Panc1 (cell line): ENCODE results near the gene BIRC7. TPM values are rescaled to one million over a fixed set of nuclear protein-coding genes. Genes with fewer than 3 reads are reported as not detected.

Source experiments
- ATAC-seq: fragments of 200-7000 bp; cut with Tn5 transposase; 2 replicates; pipeline ENCODE4 v1.9.1; 2020; ENCODE audit warnings: mild to moderate bottlenecking, moderate library complexity
- BruUV-seq: library from RNA; stranded (reverse); fragments of 400-500 nt; replicated peaks from 2 replicates; lab custom pipeline; 2021; lab: Mats Ljungman, UMichigan
- CTCF ChIA-PET: fragments of 300-600 bp; sonication (Branson Sonifier 250); formaldehyde crosslinking; loops from one replicate; lab custom pipeline; 2022; ENCODE audit warnings: antibody characterized with exemption; lab: Charles Lee
- POLR2A ChIA-PET: fragments of 300-600 bp; sonication (Branson Sonifier 250); formaldehyde crosslinking; loops from one replicate; lab custom pipeline; 2022; ENCODE audit warnings: antibody characterized with exemption; lab: Charles Lee
- DNase-seq: peaks from one replicate; pipeline ENCODE4 v3.0.0-alpha.2; 2010; ENCODE audit warnings: low read depth, low spot score
- H3K27ac ChIP-seq: 2 replicates; pipeline ENCODE4 v1.5.1; 2011; ENCODE audit warnings: mild to moderate bottlenecking, low read length, inconsistent platforms
- H3K27me3 ChIP-seq: fragments of 200-500 bp; sonication (Bioruptor generic); 2 replicates; pipeline ENCODE4 v1.6.0; 2014; ENCODE audit warnings: low read length, inconsistent platforms; ENCODE audit not compliant: control insufficient read depth, insufficient read depth
- H3K36me3 ChIP-seq: fragments of 200-500 bp; sonication (Bioruptor generic); 2 replicates; pipeline ENCODE4 v1.5.1; 2014; ENCODE audit warnings: inconsistent platforms, mild to moderate bottlenecking, low read length, moderate library complexity; ENCODE audit not compliant: control insufficient read depth, insufficient read depth
- H3K4me1 ChIP-seq: 2 replicates; pipeline ENCODE4 v1.5.1; 2011; ENCODE audit warnings: inconsistent platforms, mild to moderate bottlenecking, low read length, moderate library complexity; ENCODE audit not compliant: control insufficient read depth, insufficient read depth
- H3K4me3 ChIP-seq, 2 experiments: 2 replicates each; pipeline ENCODE4 v1.5.1; 2011 to 2012; ENCODE audit warnings: low read depth in 2 of 2, low read length in 2 of 2, mild to moderate bottlenecking in 2 of 2, inconsistent platforms in 1 of 2, moderate library complexity in 1 of 2
- H3K9me3 ChIP-seq: fragments of 200-500 bp; sonication (Bioruptor generic); 2 replicates; pipeline ENCODE4 v1.5.1; 2014; ENCODE audit warnings: low read depth, mild to moderate bottlenecking, inconsistent platforms, low read length, moderate library complexity; ENCODE audit not compliant: control insufficient read depth, insufficient read depth
- CTCF ChIP-seq: fragments of 450-650 bp; IDR thresholded peaks from 2 replicates; pipeline ENCODE4 v1.5.1; 2017; ENCODE audit warnings: mild to moderate bottlenecking
- POLR2AphosphoS5 ChIP-seq: IDR thresholded peaks from 2 replicates; pipeline ENCODE4 v1.6.1; 2012; ENCODE audit warnings: mild to moderate bottlenecking, low read depth, low read length, moderate library complexity
- REST ChIP-seq, 2 experiments: IDR thresholded peaks; 2 replicates each; pipeline ENCODE4 v1.6.1; 2011 to 2012; ENCODE audit warnings: low read depth in 2 of 2, control low read depth in 1 of 2, low read length in 1 of 2, mild to moderate bottlenecking in 1 of 2, moderate library complexity in 1 of 2; ENCODE audit not compliant: insufficient read depth in 1 of 2
- SIN3A ChIP-seq: IDR thresholded peaks from 2 replicates; pipeline ENCODE4 v1.6.1; 2012; ENCODE audit warnings: low read depth, mild to moderate bottlenecking, low read length, moderate library complexity, borderline replicate concordance; ENCODE audit not compliant: insufficient read depth
- TCF7L2 ChIP-seq: IDR thresholded peaks from 2 replicates; pipeline ENCODE4 v1.6.1; 2011; ENCODE audit warnings: mild to moderate bottlenecking, low read depth, low read length, inconsistent platforms
- in situ Hi-C: cut with HindIII; loops from 2 replicates; pipeline ENCODE4 v1.10.0; 2016; ENCODE audit warnings: low sequenced_read_pairs, low pct_unique_long_range_greater_than_20kb
- intact Hi-C: fragments of 100-400 bp; cut with micrococcal nuclease; formaldehyde crosslinking; loops from one replicate; pipeline ENCODE4 v1.10.0; 2022; ENCODE audit not compliant: unreplicated experiment
- total RNA-seq: library from RNA; stranded (reverse); gene quantifications from one replicate; pipeline ENCODE4 v1.2.1, GENCODE V29; 2021; ENCODE audit not compliant: unreplicated experiment

BIRC7 gene
- total RNA-seq, 1 experiment from 2014 or later = 9.0 TPM

GRCh38 chr20:63212393-63212730 is 23.3 kb upstream of the BIRC7 start:
- no peaks in the 10 kb centered on the region for H3K9me3 ChIP-seq
- no peak overlapping the region for H3K4me3 ChIP-seq
- in situ Hi-C loops = no loop called here
- DNase-seq (no peak), ATAC-seq (no peak)
- H3K4me1 ChIP-seq = peaks cover 21% of the 10 kb centered on the region
- BruUV-seq = no TSS peak
- TF ChIP-seq REST (IDR thresholded peaks at IDR 0.05; ENCODE audit: insufficient read depth in 1 of 2, low read depth in 2 of 2, low read length in 1 of 2) (no peak), POLR2AphosphoS5 (no peak), TCF7L2 (no peak), SIN3A (no peak), CTCF (no peak)
- peaks cover 25% of the 10 kb centered on the region for H3K36me3 ChIP-seq
- no peak overlapping the region for H3K27ac ChIP-seq
- ChIA-PET POLR2A (interaction anchor here (0.6 kb wide), 1 partner anchor 12 kb away, joined by 3 read pairs; no protein-coding TSS in a partner anchor), CTCF (interaction anchor here (0.6 to 0.7 kb wide), 2 partner anchors 11 to 549 kb away, joined by 3 to 4 read pairs; no protein-coding TSS in a partner anchor)
- intact Hi-C loops = no loop called here
- H3K27me3 ChIP-seq = no peaks in the 10 kb centered on the region

DNA sequence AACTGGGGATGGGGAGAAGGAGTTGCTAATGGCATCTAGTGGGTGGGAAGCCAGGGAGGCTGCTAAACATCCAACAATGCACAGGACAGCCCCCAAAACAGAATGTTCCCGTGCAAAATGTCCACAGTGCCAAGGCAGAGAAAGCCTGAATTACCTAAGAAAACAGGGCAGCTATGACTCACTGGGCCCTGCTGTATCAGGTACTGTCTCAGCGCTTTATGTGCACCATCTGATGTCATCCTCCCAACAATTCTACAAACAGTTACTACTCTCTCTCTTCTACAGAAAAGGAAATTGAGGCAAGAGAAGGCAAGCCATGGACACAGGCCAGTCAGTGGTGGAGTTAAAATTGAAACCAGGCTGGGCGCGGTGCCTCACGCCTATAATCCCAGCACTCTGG is 22.9 kb upstream of the BIRC7 start:
- DNase-seq (no peak), ATAC-seq (no peak)
- Histone ChIP-seq H3K27ac (no peak overlapping the region), H3K4me1 (peaks cover 17% of the 10 kb centered on the region), H3K9me3 (no peaks in the 10 kb centered on the region), H3K36me3 (peaks cover 25% of the 10 kb centered on the region), H3K4me3 (no peak overlapping the region), H3K27me3 (no peaks in the 10 kb centered on the region)
- BruUV-seq = no TSS peak
- CTCF ChIA-PET = interaction anchor here (0.6 to 0.7 kb wide), 2 partner anchors 11 to 548 kb away, joined by 3 to 4 read pairs; no protein-coding TSS in a partner anchor
- POLR2A ChIA-PET = interaction anchor here (0.6 kb wide), 1 partner anchor 12 kb away, joined by 3 read pairs; no protein-coding TSS in a partner anchor
- no peak for TF ChIP-seq CTCF
- TF ChIP-seq SIN3A = no peak
- no peak for TF ChIP-seq REST (IDR thresholded peaks at IDR 0.05; ENCODE audit: insufficient read depth in 1 of 2, low read depth in 2 of 2, low read length in 1 of 2)
- TF ChIP-seq POLR2AphosphoS5 = no peak
- no peak for TF ChIP-seq TCF7L2
- in situ Hi-C loops (no loop called here), intact Hi-C loops (no loop called here)
